ENCODE results near the gene RPS21. TPM values are rescaled to one million over a fixed set of nuclear protein-coding genes. Genes with fewer than 3 reads are reported as not detected.

The RPS21 gene
- total and polyA plus RNA-seq, 8 donors: 239 to 7,615 (median 2,549) TPM

DNA sequence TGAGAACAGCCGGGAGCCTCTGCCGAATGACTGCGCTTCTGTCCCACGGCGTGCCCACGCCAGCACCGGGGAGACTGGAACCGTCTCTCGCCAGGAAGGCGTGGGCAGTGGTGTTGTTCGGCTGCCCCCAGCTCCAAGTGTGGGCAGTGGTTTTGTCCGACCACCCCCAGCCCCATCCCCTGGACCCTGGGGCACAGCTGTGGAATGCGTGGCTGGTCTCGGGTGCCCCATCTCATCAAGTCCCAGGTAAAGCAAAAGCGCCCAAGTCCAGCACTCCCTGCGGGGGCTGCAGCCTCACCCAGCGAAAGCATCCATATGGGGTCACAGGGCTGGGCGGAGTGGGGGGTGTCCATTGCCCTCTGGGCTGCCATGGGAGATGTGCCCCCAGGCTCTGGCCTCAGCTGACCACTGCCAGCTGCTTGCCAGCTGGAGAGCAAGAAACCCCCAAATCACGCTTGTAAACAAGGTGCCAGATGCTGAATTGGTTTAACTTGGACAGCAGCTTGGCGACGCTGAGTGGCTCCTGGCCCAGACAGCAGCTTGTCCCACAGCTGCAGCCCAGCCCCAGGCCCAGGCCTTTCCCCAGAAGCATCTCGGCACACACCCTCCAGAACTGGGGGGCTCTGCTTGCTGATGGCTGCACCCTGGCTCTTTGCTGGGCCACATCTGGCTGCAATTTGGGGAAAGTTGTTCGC lies 15.7 kb downstream of the RPS21 start:
- Histone ChIP-seq H3K4me3 (no peak overlapping the region), H3K36me3 (peaks cover 0 to 33% (median 27%) of the 10 kb centered on the region in 4 donors), H3K9me3 (no peaks in the 10 kb centered on the region), H3K4me1 (peaks cover 19 to 32% (median 27%) of the 10 kb centered on the region in 4 donors), H3K27ac (no peak overlapping the region), H3K27me3 (no peaks in the 10 kb centered on the region)
- WGBS, 5 donors: 92 to 96% (median 94%) methylated on average over 19 to 23 of the region's 23 CpGs
- DNase-seq: no peak
- TF ChIP-seq, protein P1, sequence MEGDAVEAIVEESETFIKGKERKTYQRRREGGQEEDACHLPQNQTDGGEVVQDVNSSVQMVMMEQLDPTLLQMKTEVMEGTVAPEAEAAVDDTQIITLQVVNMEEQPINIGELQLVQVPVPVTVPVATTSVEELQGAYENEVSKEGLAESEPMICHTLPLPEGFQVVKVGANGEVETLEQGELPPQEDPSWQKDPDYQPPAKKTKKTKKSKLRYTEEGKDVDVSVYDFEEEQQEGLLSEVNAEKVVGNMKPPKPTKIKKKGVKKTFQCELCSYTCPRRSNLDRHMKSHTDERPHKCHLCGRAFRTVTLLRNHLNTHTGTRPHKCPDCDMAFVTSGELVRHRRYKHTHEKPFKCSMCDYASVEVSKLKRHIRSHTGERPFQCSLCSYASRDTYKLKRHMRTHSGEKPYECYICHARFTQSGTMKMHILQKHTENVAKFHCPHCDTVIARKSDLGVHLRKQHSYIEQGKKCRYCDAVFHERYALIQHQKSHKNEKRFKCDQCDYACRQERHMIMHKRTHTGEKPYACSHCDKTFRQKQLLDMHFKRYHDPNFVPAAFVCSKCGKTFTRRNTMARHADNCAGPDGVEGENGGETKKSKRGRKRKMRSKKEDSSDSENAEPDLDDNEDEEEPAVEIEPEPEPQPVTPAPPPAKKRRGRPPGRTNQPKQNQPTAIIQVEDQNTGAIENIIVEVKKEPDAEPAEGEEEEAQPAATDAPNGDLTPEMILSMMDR (IDR thresholded peaks at IDR 0.05): no peak
- TF ChIP-seq EP300 (IDR thresholded peaks at IDR 0.05): no peak
- TF ChIP-seq POLR2AphosphoS5 (IDR thresholded peaks at IDR 0.05): no peak
- TF ChIP-seq POLR2A (IDR thresholded peaks at IDR 0.05): no peak
- intact Hi-C loops (cut with DNase I; ENCODE audit: low total_unique reads): loop anchor here (5.0 kb wide), 1 partner anchor 335 kb away; the partner anchor contains the start of gene TAF4

DNA sequence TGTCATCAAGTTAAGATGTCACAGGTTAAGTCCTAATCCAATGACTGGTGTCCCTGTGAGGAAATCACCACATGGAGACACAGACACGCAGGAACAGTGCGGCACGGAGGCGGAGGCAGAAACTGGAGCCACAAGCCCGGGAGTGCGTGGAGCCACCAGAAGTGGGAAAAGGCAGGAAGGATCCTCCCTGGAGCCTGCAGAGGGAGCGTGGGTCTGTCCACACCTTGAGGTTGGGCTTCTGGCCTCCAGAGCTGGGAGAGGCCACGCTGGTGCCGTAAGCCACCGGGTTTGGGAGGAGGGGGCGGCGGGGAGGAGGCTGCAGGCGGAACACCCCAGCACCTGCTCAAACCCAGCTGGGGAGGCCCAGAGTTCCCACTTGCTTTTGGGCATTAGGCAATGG lies 16.4 kb downstream of the RPS21 start:
- Histone ChIP-seq H3K9me3 (no peaks in the 10 kb centered on the region), H3K27ac (peak overlapping the region in 1 of 5 donors; percentile 46), H3K4me1 (peaks cover 21 to 36% (median 33%) of the 10 kb centered on the region in 4 donors), H3K4me3 (no peak overlapping the region), H3K36me3 (peaks cover 0 to 33% (median 27%) of the 10 kb centered on the region in 4 donors), H3K27me3 (no peaks in the 10 kb centered on the region)
- TF ChIP-seq, protein P1 (IDR thresholded peaks at IDR 0.05): no peak
- TF ChIP-seq POLR2AphosphoS5 (IDR thresholded peaks at IDR 0.05) (no peak), POLR2A (IDR thresholded peaks at IDR 0.05) (no peak), EP300 (IDR thresholded peaks at IDR 0.05) (no peak)
- intact Hi-C loops (cut with DNase I; ENCODE audit: low total_unique reads): loop anchor here (5.0 kb wide), 1 partner anchor 336 kb away; the partner anchor contains the start of gene TAF4
- 80 to 84% (median 81%) methylated on average over 13 of the region's 13 CpGs for WGBS, 5 donors
- DNase-seq: no peak

DNA sequence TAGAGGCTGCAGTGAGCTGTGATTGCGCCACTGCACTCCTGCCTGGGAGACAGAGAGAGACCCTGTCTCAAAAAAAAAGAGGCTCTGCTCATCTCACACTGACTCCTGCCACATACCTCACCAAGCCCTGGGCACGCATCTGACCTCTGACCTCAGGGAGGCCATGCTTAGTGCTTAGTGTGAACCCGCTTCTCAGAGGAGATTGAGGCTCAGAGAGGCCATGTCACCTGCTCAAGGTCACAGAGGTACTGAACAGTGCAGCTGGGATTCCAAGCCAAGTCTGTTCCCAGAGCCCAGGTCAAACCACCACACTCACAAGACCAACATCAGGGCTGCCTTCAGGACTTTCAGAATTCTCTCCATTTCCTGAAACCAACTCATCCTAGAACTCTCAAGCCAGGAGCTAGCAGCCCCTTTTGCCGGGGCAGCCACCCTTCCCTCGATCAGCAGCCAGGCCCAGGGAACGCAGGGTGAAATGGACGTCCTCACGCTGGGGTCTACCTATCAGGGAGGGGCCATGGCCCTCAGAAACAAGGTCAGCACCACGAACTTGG lies 17.3 kb downstream of the RPS21 start:
- intact Hi-C loops (cut with DNase I; ENCODE audit: low total_unique reads): loop anchor here (5.0 kb wide), 1 partner anchor 337 kb away; the partner anchor contains the start of gene TAF4
- TF ChIP-seq EP300 (IDR thresholded peaks at IDR 0.05) (no peak), POLR2A (IDR thresholded peaks at IDR 0.05) (no peak), POLR2AphosphoS5 (IDR thresholded peaks at IDR 0.05) (no peak)
- TF ChIP-seq, protein P1 (IDR thresholded peaks at IDR 0.05): no peak
- Histone ChIP-seq H3K4me3 (no peak overlapping the region), H3K27me3 (no peaks in the 10 kb centered on the region), H3K27ac (peak overlapping the region in 1 of 5 donors; percentile 46), H3K36me3 (peaks cover 0 to 33% (median 27%) of the 10 kb centered on the region in 4 donors), H3K4me1 (peaks cover 23 to 40% (median 35%) of the 10 kb centered on the region in 4 donors), H3K9me3 (no peaks in the 10 kb centered on the region)
- no peak for DNase-seq
- WGBS, 5 donors: 84 to 96% (median 93%) methylated on average over 5 to 9 of the region's 9 CpGs

DNA sequence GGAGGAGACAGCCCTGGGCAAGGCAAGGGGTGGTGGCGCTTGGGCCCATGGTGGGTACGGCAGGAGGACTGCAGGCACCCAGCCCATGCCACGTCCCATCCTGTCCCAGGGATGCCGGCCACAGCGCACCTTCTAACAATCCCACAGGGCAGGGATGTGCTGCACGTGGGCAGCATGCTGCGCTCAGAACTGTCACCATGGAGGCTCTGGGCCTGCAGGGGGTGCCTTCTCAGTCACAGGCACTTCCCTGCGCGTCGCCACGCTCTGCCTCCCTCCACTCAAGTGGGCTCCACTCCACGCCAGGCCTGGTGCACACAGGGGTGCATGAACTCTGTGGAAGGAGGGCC lies 17.8 kb downstream of the RPS21 start:
- no peak overlapping the region for H3K27ac ChIP-seq
- intact Hi-C loops (cut with DNase I; ENCODE audit: low total_unique reads): loop anchor here (5.0 kb wide), 1 partner anchor 337 kb away; the partner anchor contains the start of gene TAF4
- WGBS, 5 donors: 85 to 96% (median 95%) methylated on average over 3 to 12 of the region's 12 CpGs
- H3K27me3 ChIP-seq: no peaks in the 10 kb centered on the region
- TF ChIP-seq POLR2A (IDR thresholded peaks at IDR 0.05) (no peak), EP300 (IDR thresholded peaks at IDR 0.05) (no peak), POLR2AphosphoS5 (IDR thresholded peaks at IDR 0.05) (no peak)
- TF ChIP-seq, protein P1 (IDR thresholded peaks at IDR 0.05): no peak
- peaks cover 28 to 45% (median 39%) of the 10 kb centered on the region in 4 donors for H3K4me1 ChIP-seq
- no peak overlapping the region for H3K4me3 ChIP-seq
- H3K9me3 ChIP-seq: no peaks in the 10 kb centered on the region
- DNase-seq: no peak
- peaks cover 0 to 33% (median 27%) of the 10 kb centered on the region in 4 donors for H3K36me3 ChIP-seq
